ENCODE data around the gene AANAT. TPM values are rescaled to one million over a fixed set of nuclear protein-coding genes. Genes with fewer than 3 reads are reported as not detected.
"Not testable (repeated sequence)": the region's sequence is repeated elsewhere in the genome, so short reads cannot be mapped to it uniquely, and the experiment has no call there.

AANAT gene
- total RNA-seq, 1 donor from 2014 or later: 0.18 TPM

DNA sequence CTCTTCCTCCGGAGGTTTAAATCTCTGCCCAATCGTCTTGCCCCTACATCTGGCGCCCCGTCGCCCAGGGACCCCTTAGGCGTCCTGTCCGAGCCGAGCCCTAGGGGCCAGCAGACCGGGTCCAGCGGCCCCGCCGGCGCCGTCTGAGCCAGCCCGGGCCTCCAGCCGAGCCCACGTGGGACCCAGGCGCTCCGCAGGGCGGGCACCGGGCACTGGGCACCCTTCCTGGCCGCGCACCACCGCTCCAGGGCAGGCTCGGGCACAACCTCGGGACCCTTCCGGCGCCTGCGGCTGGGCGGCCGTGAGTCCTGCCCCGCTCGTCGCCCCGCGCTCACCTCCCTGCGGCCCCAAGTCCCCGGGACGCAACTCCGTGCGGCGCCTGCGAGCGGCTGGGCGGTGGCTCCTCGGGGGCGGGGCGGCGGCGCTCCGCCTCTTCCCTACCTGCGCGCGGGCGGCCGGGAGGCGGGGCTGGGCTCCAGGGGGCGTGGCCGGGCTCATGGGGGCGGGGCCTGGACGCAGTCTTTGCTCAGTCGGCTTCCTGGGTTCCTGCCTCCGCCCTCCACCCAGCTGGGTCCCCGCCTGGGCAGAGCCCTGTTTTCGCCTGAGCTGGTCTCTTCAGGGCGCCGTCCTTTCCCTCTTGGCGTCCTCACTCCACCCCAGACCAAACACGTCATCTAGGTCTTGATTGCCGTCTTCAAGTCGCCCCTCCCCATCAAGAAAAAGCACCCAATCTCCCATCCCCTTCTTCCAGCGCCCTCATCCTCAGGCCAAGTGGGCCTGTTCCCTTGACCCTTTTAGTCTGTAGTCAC is 33.8 kb downstream of the AANAT start, which contains the start of gene RHBDF2:
Gene RHBDF2 (minus strand): TSS at position 406 of the 809 bp plus-strand sequence. CDS start 19,899 bp downstream, outside the sequence.
- peak; percentile 94 for DNase-seq (ENCODE audit: low spot score)
- Mint-ChIP-seq H3K9me3 (no peaks in the 10 kb centered on the region), H3K27me3 (ENCODE audit: low read depth) (no peaks in the 10 kb centered on the region), H3K4me1 (ENCODE audit: low read depth) (peaks cover 20% of the 10 kb centered on the region), H3K27ac (peak within 1 kb of the TSS; percentile 92), H3K36me3 (ENCODE audit: low read depth) (peaks cover 6% of the 10 kb centered on the region), H3K4me3 (ENCODE audit: low read depth) (peak within 1 kb of the TSS; percentile 88)
- intact Hi-C loops (cut with micrococcal nuclease): loop anchor here (1.0 kb wide), 1 partner anchor 35 kb away; no protein-coding TSS in a partner anchor

- H3K27ac Mint-ChIP-seq: peak overlapping the region; percentile 92
- H3K36me3 Mint-ChIP-seq (ENCODE audit: low read depth): peaks cover 6% of the 10 kb centered on the region
- H3K9me3 Mint-ChIP-seq: no peaks in the 10 kb centered on the region
- no peaks in the 10 kb centered on the region for H3K27me3 Mint-ChIP-seq (ENCODE audit: low read depth)
- H3K4me3 Mint-ChIP-seq (ENCODE audit: low read depth): peak overlapping the region; percentile 80
- H3K4me1 Mint-ChIP-seq (ENCODE audit: low read depth): peaks cover 25% of the 10 kb centered on the region
- intact Hi-C loops (cut with micrococcal nuclease): loop anchor here (1.0 kb wide), 1 partner anchor 36 kb away; no protein-coding TSS in a partner anchor
- no peak for DNase-seq (ENCODE audit: low spot score)
Observed at GRCh38 chr17:76501827-76502307, 34.5 kb downstream of the AANAT start.

DNA sequence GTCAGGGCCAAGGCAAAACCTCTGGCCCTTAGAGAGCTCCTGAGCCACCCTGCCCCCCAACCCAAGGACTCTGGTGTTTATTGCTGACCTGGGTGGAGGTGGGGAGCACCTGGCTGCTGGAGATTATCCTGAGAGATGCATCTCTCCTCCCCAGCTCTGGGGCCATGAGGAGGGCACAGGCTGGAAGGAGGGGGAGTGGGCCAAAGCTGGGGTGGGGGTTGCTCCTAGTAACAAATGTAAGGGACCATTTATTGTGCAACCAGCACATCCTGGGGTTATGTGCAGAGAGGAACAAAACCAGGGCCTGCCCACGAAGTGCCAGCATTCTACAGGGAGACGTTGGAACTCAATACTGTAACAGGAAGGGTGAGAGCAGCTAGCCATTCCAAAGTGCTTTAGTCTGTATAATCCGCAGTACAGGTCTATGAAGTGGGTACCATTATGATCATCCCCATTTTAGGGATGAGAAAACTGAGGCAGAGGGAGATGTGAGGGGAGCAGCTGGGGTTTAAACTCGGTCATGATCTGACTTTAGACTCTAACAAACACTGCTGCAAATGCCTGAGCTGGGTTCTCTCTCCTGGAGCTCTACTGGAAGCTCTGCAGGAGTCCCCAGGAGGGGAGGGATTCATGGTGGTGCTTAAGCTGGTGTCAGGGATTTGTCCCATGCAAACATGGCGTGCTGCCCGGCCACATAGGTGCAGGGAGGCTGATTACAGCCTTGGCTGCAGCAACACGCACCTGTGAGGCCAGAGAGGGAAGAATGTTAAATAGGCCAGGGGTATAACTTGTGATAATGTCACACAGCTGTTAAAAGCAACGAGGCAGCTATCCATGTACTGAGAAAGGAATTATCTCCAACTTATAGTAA is 35.2 kb downstream of the AANAT start:
- Mint-ChIP-seq H3K4me1 (ENCODE audit: low read depth) (peaks cover 25% of the 10 kb centered on the region), H3K9me3 (no peaks in the 10 kb centered on the region), H3K4me3 (ENCODE audit: low read depth) (peak overlapping the region; percentile 80), H3K36me3 (ENCODE audit: low read depth) (peaks cover 6% of the 10 kb centered on the region), H3K27ac (no peak overlapping the region), H3K27me3 (ENCODE audit: low read depth) (no peaks in the 10 kb centered on the region)
- DNase-seq (ENCODE audit: low spot score): no peak
- intact Hi-C loops (cut with micrococcal nuclease): no loop called here

DNA sequence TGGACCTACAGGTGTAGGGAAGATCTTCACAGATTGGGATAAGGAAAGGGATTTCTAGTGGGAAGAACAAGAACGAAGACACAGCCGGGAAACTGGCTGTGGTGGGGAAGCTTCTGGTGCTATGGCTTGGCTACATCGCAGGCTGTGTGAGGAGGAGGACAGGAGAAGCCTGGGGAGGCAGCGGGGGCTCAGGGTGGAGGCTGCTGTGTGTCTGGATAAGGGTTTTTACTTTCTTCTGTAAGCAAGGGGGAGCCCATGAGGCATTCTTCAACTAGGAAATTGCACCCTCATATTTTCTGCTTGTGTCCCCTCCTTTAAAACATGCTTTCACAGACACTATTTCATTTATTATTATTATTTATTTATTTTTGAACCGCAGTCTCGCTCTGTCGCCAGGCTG is 36.7 kb downstream of the AANAT start:
- no peak overlapping the region for H3K27ac Mint-ChIP-seq
- intact Hi-C loops (cut with micrococcal nuclease): no loop called here

GRCh38 chr17:76506408-76507345 is 39.3 kb downstream of the AANAT start:
- Mint-ChIP-seq H3K36me3 (ENCODE audit: low read depth) (no peaks in the 10 kb centered on the region), H3K27me3 (ENCODE audit: low read depth) (peaks cover 7% of the 10 kb centered on the region), H3K4me1 (ENCODE audit: low read depth) (peaks cover 19% of the 10 kb centered on the region), H3K27ac (no peak overlapping the region), H3K4me3 (ENCODE audit: low read depth) (no peak overlapping the region), H3K9me3 (no peaks in the 10 kb centered on the region)
- intact Hi-C loops (cut with micrococcal nuclease): loop anchor here (1.0 to 2.0 kb wide), 2 partner anchors 40 to 98 kb away; no protein-coding TSS in a partner anchor
- peak; percentile 84 for DNase-seq (ENCODE audit: low spot score)

More for the DNA sequence above, 36.7 kb downstream of the AANAT start:
- no peak for DNase-seq (ENCODE audit: low spot score)
- Mint-ChIP-seq H3K27me3 (ENCODE audit: low read depth) (peaks cover 7% of the 10 kb centered on the region), H3K9me3 (no peaks in the 10 kb centered on the region), H3K4me3 (ENCODE audit: low read depth) (no peak overlapping the region), H3K4me1 (ENCODE audit: low read depth) (peaks cover 27% of the 10 kb centered on the region), H3K36me3 (ENCODE audit: low read depth) (peaks cover 6% of the 10 kb centered on the region)

DNA sequence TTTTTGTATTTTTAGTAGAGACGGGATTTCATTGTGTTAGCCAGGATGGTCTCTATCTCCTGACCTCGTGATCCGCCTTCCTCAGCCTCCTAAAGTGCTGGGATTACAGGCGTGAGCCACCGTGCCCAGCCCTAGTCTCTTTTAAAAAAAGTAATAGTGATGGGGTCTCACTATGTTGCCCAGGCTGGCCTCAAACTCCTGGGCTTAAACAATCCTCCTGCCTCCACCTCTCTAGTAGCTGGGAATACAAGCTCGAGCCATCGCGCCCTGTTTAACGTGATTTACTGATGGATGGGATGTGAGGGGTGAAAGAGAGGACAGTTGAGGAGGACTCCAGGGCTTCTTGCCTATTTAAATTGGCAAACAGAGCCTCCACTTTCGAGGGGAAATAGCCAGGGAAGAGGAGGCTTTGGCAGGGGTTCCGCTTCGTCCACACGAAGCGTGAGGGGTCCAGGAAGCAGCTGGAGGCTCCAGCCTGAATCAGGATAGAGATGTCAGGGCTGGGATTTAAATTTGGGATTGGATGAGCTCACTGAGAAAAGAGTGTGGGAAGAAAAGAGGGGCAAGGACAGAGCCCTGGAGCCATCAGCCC is 41.2 kb downstream of the AANAT start:
- H3K4me3 Mint-ChIP-seq (ENCODE audit: low read depth); intact Hi-C loops (cut with micrococcal nuclease); DNase-seq (ENCODE audit: low spot score); H3K36me3 Mint-ChIP-seq (ENCODE audit: low read depth); H3K27ac Mint-ChIP-seq; H3K9me3 Mint-ChIP-seq; H3K27me3 Mint-ChIP-seq (ENCODE audit: low read depth): not testable (repeated sequence)
- peaks cover 24% of the 10 kb centered on the region for H3K4me1 Mint-ChIP-seq (ENCODE audit: low read depth)

- H3K4me1 Mint-ChIP-seq (ENCODE audit: low read depth): peaks cover 40% of the 10 kb centered on the region
- H3K27ac Mint-ChIP-seq: no peak overlapping the region
- intact Hi-C loops (cut with micrococcal nuclease): no loop called here
- no peaks in the 10 kb centered on the region for H3K36me3 Mint-ChIP-seq (ENCODE audit: low read depth)
- no peak overlapping the region for H3K4me3 Mint-ChIP-seq (ENCODE audit: low read depth)
- H3K9me3 Mint-ChIP-seq: no peaks in the 10 kb centered on the region
- no peak for DNase-seq (ENCODE audit: low spot score)
- H3K27me3 Mint-ChIP-seq (ENCODE audit: low read depth): peaks cover 7% of the 10 kb centered on the region
Observed at GRCh38 chr17:76510831-76511244, 43.4 kb downstream of the AANAT start.

DNA sequence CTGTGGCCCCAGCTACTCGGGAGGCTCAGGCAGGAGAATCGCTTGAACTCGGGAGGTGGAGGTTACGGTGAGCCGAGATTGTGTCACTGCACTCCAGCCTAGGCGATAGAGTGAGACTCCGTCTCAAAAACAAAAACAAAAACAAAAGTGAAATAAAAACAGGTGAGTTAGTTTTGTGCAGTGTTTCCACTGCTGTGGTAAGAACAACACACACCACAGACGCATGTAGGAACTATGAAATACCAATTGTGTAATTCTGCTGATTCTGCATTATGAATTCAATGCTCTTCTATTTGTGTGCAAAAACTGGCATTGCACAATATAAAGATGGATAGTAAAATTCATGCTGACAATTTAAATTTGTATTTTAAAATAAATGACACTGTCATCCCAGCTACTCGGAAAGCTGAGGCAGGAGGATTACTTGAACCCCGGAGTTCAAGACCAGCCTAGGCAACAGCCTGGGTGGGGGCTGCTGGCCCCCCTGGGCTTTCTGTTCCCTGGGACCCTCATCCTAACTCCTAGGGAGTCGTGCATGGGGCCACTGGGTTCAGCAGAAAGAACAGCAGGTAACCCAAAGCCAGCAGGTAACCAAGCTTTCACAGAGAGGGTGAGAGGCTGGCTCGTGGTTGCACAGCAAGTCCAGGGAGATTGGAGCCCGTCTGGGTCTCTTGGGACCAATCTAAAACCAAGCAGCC is 44.4 kb downstream of the AANAT start:
- no peak overlapping the region for H3K27ac Mint-ChIP-seq
- H3K27me3 Mint-ChIP-seq (ENCODE audit: low read depth): peaks cover 7% of the 10 kb centered on the region
- H3K9me3 Mint-ChIP-seq: no peaks in the 10 kb centered on the region
- no peak overlapping the region for H3K4me3 Mint-ChIP-seq (ENCODE audit: low read depth)
- no peaks in the 10 kb centered on the region for H3K36me3 Mint-ChIP-seq (ENCODE audit: low read depth)
- H3K4me1 Mint-ChIP-seq (ENCODE audit: low read depth): peaks cover 39% of the 10 kb centered on the region
- intact Hi-C loops (cut with micrococcal nuclease): no loop called here
- DNase-seq (ENCODE audit: low spot score): no peak

DNA sequence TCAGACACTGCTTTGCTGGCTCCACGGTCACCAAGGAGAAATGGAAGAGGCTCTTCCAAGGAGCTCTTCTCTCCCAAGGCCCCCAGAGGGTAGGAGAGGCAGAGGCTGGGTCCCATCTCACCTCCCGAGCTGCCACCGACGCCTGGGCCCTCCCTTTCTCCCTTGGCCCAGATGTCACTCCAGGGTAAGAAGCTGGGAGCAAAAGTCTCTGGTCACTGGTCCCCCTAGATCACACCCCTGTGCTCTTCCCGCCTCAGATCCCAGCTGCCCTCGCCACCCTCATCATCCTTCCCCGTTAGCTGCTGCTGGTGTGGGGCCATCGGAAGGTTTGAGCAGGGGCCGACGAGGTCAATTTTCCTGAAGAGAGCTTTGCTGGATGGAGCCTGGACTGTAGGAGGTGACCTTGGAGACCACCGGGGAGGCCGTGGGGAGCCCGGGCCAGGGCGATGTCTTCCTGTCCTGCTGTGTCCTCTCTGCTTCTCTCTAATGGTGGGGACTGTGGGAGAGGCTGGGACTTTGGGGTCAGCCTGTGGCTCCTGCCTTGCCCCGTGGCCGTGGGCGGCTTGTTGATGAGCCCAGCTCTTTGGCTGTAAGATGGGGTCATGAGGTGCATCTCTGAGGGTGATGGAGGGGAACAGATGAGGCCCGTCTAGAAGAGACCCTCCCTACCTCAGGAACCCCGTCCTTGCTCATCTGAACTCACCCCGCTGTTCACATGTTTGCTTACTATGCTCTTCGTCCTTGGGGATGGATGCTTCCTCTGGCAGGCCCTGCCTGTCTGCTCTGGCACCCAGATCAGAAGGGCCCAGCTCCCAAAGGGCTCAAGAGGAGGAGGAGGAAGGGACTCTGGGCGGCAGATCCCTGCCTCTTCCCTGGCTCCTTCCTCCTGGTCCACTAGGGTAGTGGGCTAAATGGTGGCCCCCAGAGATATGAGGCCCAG is 45.2 kb downstream of the AANAT start:
- H3K27me3 Mint-ChIP-seq (ENCODE audit: low read depth): peaks cover 6% of the 10 kb centered on the region
- no peaks in the 10 kb centered on the region for H3K9me3 Mint-ChIP-seq
- H3K27ac Mint-ChIP-seq: peak overlapping the region; percentile 61
- intact Hi-C loops (cut with micrococcal nuclease): no loop called here
- peaks cover 42% of the 10 kb centered on the region for H3K4me1 Mint-ChIP-seq (ENCODE audit: low read depth)
- no peak for DNase-seq (ENCODE audit: low spot score)
- no peak overlapping the region for H3K4me3 Mint-ChIP-seq (ENCODE audit: low read depth)
- no peaks in the 10 kb centered on the region for H3K36me3 Mint-ChIP-seq (ENCODE audit: low read depth)

- intact Hi-C loops (cut with micrococcal nuclease): no loop called here
- Mint-ChIP-seq H3K27ac (peak overlapping the region; percentile 61), H3K4me1 (ENCODE audit: low read depth) (peaks cover 48% of the 10 kb centered on the region)
Observed at GRCh38 chr17:76513306-76513692, 45.9 kb downstream of the AANAT start.

More at GRCh38 chr17:76513306-76513692, 45.9 kb downstream of the AANAT start:
- Mint-ChIP-seq H3K27me3 (ENCODE audit: low read depth) (peaks cover 3% of the 10 kb centered on the region), H3K4me3 (ENCODE audit: low read depth) (no peak overlapping the region), H3K9me3 (no peaks in the 10 kb centered on the region), H3K36me3 (ENCODE audit: low read depth) (no peaks in the 10 kb centered on the region)
- no peak for DNase-seq (ENCODE audit: low spot score)

Data from activated T-helper 2 cell treated with anti-CD3 and anti-CD28 coated beads, Interferon-gamma antibody, Interleukin-2, Interleukin-4, amounts not matched to agents 10 μg/mL and 5 μg/mL and 100 μg/mL, durations not matched to agents 14 hours and 24 hours and 36 hours (primary cell).